KBM-7 (cell line): ENCODE data around the gene HIVEP2.

Experiments used
- DNase-seq: peaks from one replicate; pipeline ENCODE4 v3.0.0-alpha.2; 2015
- in situ Hi-C: fragments of 300-500 bp; cut with MboI; formaldehyde crosslinking; loops from 2 replicates; pipeline ENCODE4 v1.14.3; 2020; ENCODE audit warnings: low sequenced_read_pairs, low pct_unique_long_range_greater_than_20kb, mixed read lengths

The HIVEP2 gene

GRCh38 chr6:142900227-142900971 lies 44.6 kb downstream of the HIVEP2 start:
- in situ Hi-C loops = no loop called here
- DNase-seq = no peak

- in situ Hi-C loops = no loop called here
- DNase-seq = no peak
These were observed 45.8 kb downstream of the HIVEP2 start for GRCh38 chr6:142898927-142899895.

GRCh38 chr6:142897659-142898058 lies 47.3 kb downstream of the HIVEP2 start:
- in situ Hi-C loops = no loop called here
- no peak for DNase-seq

GRCh38 chr6:142896732-142897131 lies 48.2 kb downstream of the HIVEP2 start:
- DNase-seq = no peak
- in situ Hi-C loops = no loop called here

GRCh38 chr6:142893088-142893487 lies 51.9 kb downstream of the HIVEP2 start:
- in situ Hi-C loops = no loop called here
- DNase-seq = no peak

DNA sequence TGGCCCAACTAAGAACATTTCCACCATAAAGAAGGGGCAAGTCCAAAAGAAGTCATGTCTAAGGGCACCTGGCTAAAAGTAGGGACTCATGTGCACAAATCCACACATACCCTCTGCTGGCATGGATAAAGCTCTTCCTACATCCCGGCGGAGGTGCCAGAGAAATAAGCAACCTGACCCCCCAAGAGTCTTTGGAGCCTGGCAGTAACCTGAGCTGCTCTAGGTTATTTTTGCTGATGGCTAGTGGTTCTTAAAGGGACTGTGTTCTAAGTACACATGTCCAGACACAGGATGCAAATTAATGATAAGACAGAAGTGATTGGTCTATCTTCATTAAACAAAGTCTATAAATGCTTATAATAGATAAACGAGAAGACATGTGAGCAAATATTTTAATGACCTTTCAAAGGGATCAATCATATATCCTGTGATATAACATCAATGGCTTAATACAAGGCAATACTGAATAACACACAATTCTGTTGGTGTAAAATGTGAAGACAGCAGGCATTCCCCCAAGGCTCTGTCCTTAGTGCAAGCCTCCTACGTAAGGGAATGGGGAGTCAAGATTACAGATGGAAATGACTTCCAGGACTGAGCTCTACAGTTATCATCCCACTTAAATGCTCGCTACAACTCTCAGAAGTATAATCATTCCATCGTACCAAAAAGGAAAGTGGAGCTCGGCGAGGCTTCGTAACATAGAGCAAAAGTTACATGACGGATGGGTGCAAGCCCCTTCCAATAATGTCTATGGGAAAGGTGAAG lies 52.5 kb downstream of the HIVEP2 start:
- in situ Hi-C loops = no loop called here
- DNase-seq = no peak

- no peak for DNase-seq
- in situ Hi-C loops = no loop called here
These were observed 53.5 kb downstream of the HIVEP2 start for GRCh38 chr6:142891454-142891853.

GRCh38 chr6:142888456-142888855 lies 56.5 kb downstream of the HIVEP2 start:
- in situ Hi-C loops = no loop called here
- DNase-seq = no peak

- in situ Hi-C loops = no loop called here
- no peak for DNase-seq
These were observed 57.5 kb downstream of the HIVEP2 start for GRCh38 chr6:142887517-142887916.

DNA sequence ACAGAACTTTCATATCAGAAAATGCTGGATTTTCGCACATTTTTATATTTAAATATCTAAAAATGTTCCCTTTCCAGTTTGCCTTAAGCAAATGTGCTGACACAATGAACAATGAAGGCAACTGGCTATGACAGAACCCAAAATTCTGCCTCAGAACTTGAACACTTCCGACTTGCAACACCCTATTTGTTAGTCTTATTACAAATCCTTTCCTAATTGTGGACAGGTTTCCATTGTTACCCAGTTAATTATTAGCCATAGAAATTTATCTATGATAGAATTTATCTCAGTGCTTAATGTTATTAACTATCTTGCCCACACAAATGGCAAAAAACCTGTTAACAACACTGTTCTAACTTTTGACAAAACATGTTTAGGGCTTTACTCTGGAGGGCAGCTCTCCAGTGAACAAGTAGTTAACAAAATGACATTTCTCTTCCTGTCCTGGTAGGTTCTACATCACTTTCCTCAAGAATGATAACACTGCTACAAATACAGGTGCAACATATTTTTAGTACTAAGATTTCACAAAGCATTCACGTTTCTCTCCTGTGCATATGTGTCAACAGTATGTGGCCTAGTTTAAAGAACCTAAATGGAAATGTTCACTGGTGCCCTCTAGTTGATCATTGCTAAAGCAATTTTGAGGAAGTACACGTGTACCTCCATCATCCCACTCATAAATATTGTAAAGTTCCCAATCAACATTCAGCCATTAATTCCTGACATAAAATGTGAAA lies 58.4 kb downstream of the HIVEP2 start:
- peak; percentile 45 for DNase-seq
- in situ Hi-C loops = no loop called here

GRCh38 chr6:142885182-142885867 lies 59.7 kb downstream of the HIVEP2 start:
- in situ Hi-C loops = no loop called here
- peak; percentile 71 for DNase-seq

DNA sequence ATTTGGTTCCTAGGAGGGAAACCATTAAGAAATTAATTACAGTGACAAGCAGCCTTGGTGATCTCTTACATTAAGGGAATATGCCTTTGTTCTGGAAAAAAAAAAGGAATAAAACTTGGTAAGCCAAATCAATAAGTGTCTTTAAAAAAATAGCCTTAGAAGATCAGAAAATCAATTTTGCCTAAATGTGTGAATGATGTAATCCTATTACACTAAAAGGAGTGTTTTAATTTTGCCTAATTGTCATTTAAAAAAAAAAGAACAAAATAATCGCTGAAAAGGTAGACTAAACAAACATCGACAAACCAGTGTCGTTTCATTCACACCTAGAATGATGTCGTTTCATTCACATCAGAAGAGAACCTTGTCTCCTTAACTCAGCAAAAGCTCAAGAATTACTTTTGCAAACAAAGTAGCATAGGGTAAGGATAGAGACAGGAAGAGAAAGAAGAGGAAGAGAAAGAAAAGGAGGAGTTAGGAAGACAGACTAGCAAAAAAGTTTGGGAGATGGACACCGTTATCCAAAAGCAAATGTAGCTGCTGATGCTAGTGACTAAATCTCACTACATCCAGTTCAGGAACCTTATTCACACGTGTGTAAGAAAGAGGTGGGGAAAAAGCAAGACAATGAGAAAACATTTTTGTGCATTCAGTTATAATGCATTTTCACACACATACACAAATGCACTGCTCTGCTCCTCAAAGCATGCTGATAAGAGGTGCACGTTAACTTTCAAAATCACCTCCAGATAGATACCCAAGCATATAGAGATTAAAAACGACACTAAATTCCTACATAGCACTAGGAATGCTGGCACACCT lies 60.6 kb downstream of the HIVEP2 start:
- no peak for DNase-seq
- in situ Hi-C loops = no loop called here

DNA sequence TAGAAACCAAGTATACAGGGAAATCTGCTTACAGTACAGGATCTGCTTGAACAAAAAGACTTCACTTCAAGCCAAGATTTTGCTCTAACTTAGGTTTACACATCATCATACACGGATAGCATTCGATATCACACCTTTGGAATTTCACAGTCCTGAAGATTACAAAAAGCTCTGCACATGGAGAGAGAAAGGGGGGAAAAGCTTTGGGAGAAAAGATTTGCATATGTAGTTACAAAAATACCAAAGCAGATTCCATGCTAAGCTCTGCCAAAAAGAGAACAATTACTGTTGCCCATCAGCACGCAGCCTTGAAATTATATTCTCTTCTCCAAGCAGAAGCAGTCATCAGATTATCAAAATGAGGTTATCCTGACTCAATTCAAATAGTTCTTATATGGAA lies 62.0 kb downstream of the HIVEP2 start:
- no peak for DNase-seq
- in situ Hi-C loops = no loop called here

DNA sequence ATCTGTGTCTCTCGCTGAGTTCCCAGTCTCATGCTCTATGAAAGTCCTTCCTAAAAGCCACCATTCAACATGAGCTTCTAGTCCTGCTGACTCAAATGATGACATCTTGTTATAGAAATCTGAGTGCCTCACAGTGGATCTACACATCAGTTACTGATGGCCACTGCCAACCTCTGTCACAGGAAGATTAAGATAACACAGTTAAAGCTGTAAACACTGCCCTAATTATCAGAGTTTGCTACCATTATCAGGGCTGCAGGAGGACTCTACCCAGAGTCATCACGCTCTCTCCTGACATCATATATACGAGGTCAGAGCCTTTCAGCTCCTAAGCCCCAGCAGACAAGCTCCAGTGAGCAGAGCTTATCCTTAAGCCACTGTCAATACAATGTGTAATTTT lies 63.2 kb downstream of the HIVEP2 start:
- in situ Hi-C loops = no loop called here
- no peak for DNase-seq

DNA sequence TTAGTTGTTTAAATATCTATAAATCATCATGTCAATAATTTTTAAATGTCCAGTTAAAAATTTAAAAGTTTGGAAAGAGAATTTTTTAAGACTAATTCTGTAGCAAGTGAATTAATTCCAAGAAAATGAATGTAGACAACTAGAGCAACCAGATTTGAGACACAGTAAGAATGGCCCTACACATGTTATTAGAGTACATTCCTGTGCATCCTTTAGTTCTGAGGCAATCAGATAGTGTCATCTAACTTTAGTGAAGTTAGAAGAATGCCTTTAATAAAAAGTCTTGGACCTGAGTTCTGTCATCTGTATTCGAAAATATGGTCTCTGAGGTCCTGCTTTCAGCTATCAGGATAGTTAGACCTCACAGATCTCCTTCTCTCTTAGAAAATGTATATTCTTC lies 63.7 kb downstream of the HIVEP2 start:
- no peak for DNase-seq
- in situ Hi-C loops = no loop called here

DNA sequence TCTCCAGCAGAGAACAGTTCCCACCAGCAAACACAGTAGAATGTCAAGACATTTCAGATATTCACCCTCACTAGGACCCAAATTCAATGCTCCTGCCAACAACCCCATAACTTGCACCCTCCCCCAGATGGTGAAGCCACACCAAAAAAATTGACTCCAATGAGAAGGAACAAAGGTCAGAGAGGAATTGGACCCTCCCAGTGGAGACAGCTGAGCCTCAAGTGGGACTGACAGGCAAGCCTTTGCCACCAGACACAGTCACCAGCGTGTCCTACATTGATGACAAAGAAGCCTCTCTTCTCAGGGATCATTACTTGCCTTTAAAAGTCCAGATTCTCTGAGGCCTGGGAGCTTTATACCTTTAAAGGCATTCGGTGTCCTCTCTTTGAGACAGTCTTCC lies 64.8 kb downstream of the HIVEP2 start:
- in situ Hi-C loops = no loop called here
- DNase-seq = no peak

GRCh38 chr6:142879527-142879926 lies 65.4 kb downstream of the HIVEP2 start:
- in situ Hi-C loops = no loop called here
- no peak for DNase-seq

- in situ Hi-C loops = no loop called here
These were observed 65.9 kb downstream of the HIVEP2 start for GRCh38 chr6:142879076-142879475.

More at GRCh38 chr6:142879076-142879475, 65.9 kb downstream of the HIVEP2 start:
- DNase-seq = no peak
